C1 segment of cervical spinal cord (tissue), 14 donors: ENCODE results near the gene OR52L1.

Experiments used
- DNase-seq, 14 donors: peaks; one replicate each; lab custom pipeline; 2025; lab: John Stamatoyannopoulos, UW

Gene OR52L1

GRCh38 chr11:5940748-5941147, 46.0 kb downstream of the OR52L1 start:
- no peak for DNase-seq

- DNase-seq: no peak
Observed at GRCh38 chr11:5938603-5938965, 48.2 kb downstream of the OR52L1 start.

GRCh38 chr11:5937868-5938602, 48.8 kb downstream of the OR52L1 start:
- DNase-seq: no peak
